NCI-H1417 treated with DMSO at 0.1 percent for 48 hours (cell line): ENCODE data around the gene HOXA3.

Experiments
- DNase-seq: peaks from one replicate; lab custom pipeline; 2025; lab: John Stamatoyannopoulos, UW

HOXA3 gene

GRCh38 chr7:27154901-27155815 is 2.8 kb upstream of the HOXA3 start:
- no peak for DNase-seq

GRCh38 chr7:27154369-27154768 is 2.0 kb upstream of the HOXA3 start:
- no peak for DNase-seq

GRCh38 chr7:27153526-27153925 is 1.1 kb upstream of the HOXA3 start:
- no peak for DNase-seq

GRCh38 chr7:27152816-27153442 is 546 bp upstream of the HOXA3 start:
- DNase-seq = no peak

GRCh38 chr7:27151341-27151930 is 947 bp downstream of the HOXA3 start:
- DNase-seq = no peak

- DNase-seq = no peak
Observed at GRCh38 chr7:27150568-27151340, 1.6 kb downstream of the HOXA3 start.

- no peak for DNase-seq
Observed at GRCh38 chr7:27149842-27150567, 2.4 kb downstream of the HOXA3 start.

GRCh38 chr7:27148756-27149641 is 3.4 kb downstream of the HOXA3 start:
- DNase-seq = no peak

- no peak for DNase-seq
Observed at GRCh38 chr7:27148031-27148755, 4.2 kb downstream of the HOXA3 start.

- no peak for DNase-seq
Observed at GRCh38 chr7:27147199-27148030, 5.0 kb downstream of the HOXA3 start, which contains the start of gene HOXA6. Gene HOXA6, minus strand, starts transcription at chr7:27147774. Its CDS starts 25 bp downstream, at chr7:27147749.

- no peak for DNase-seq
Observed at GRCh38 chr7:27146491-27147198, 5.7 kb downstream of the HOXA3 start.

GRCh38 chr7:27145914-27146412 is 6.4 kb downstream of the HOXA3 start:
- DNase-seq = no peak

- no peak for DNase-seq
Observed at GRCh38 chr7:27145165-27145913, 7.0 kb downstream of the HOXA3 start.

GRCh38 chr7:27144781-27145164 is 7.6 kb downstream of the HOXA3 start:
- DNase-seq = no peak

GRCh38 chr7:27143950-27144780 is 8.2 kb downstream of the HOXA3 start:
- no peak for DNase-seq
